ENCODE data around the gene DNA2. TPM values are rescaled to one million over a fixed set of nuclear protein-coding genes. Genes with fewer than 3 reads are reported as not detected.
A peak's percentile ranks its signal among the peaks of the same experiment; 100 is the strongest.
"Not testable (repeated sequence)": the region's sequence is repeated elsewhere in the genome, so short reads cannot be mapped to it uniquely, and the experiment has no call there.

DNA2 gene
- total RNA-seq, 1 experiment from 2014 or later = 43.4 TPM

DNA sequence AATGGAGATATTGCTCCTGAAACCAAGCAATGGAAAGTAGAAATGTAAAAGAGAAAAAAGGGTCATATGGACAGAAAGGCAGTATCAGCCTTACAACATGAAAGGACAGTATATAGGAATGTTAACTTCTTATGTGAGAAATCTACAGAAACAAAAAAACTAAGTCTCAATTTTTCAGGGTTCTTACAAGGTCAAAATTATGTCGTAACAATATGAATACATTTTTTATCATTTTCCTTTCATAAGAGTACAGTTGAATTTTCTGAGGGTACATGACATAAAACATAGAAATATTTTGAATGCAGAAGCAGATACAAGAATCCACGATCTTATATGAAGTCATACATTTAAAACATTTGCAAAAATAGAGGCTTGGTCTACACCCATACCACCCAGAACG, 10.7 kb downstream of the DNA2 start:
- H3K9ac ChIP-seq (ENCODE audit: extremely low read depth, insufficient read length, low read length) = no peak overlapping the region
- H3K18ac ChIP-seq (ENCODE audit: insufficient read length, low read depth, low read length) = no peak overlapping the region
- no peak overlapping the region for H2BK5ac ChIP-seq (ENCODE audit: insufficient read length, low read length)
- H3K4me1 ChIP-seq (ENCODE audit: insufficient read depth, low read length) = no peaks in the 10 kb centered on the region
- no peak overlapping the region for H2BK20ac ChIP-seq (ENCODE audit: low read depth, low read length, poor library complexity, severe bottlenecking)
- no peak overlapping the region for H2BK12ac ChIP-seq (ENCODE audit: insufficient read length, low read depth, low read length)
- H3K23me2 ChIP-seq (ENCODE audit: insufficient read length, low read depth, low read length, poor library complexity, severe bottlenecking) = no peaks in the 10 kb centered on the region
- H4K8ac ChIP-seq (replicated peaks; ENCODE audit: insufficient read length, low read depth, low read length) = no peak overlapping the region
- Mint-ChIP-seq H3K36me3 (ENCODE audit: insufficient read depth in 1 of 3, low read depth in 3 of 3) (peaks cover 49 to 94% (median 88%) of the 10 kb centered on the region in 3 experiments; a peak in 6 of 7 replicates), H3K9me3 (no peaks in the 10 kb centered on the region), H3K4me3 (no peak overlapping the region), H3K27me3 (ENCODE audit: low read depth) (no peaks in the 10 kb centered on the region), H3K4me1 (no peaks in the 10 kb centered on the region), H3K27ac (peak overlapping the region in 1 of 3 experiments; percentile 53; a peak in 1 of 7 replicates)
- no peak overlapping the region for H3K14ac ChIP-seq (ENCODE audit: insufficient read depth, low read length)
- H3K23ac ChIP-seq (ENCODE audit: insufficient read length, low read depth, low read length) = no peak overlapping the region
- H3T11ph ChIP-seq (ENCODE audit: low read length) = no peak overlapping the region
- TF ChIP-seq, protein P1, sequence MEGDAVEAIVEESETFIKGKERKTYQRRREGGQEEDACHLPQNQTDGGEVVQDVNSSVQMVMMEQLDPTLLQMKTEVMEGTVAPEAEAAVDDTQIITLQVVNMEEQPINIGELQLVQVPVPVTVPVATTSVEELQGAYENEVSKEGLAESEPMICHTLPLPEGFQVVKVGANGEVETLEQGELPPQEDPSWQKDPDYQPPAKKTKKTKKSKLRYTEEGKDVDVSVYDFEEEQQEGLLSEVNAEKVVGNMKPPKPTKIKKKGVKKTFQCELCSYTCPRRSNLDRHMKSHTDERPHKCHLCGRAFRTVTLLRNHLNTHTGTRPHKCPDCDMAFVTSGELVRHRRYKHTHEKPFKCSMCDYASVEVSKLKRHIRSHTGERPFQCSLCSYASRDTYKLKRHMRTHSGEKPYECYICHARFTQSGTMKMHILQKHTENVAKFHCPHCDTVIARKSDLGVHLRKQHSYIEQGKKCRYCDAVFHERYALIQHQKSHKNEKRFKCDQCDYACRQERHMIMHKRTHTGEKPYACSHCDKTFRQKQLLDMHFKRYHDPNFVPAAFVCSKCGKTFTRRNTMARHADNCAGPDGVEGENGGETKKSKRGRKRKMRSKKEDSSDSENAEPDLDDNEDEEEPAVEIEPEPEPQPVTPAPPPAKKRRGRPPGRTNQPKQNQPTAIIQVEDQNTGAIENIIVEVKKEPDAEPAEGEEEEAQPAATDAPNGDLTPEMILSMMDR (conservative IDR thresholded peaks at IDR 0.05) = no peak
- H3K79me2 ChIP-seq (ENCODE audit: insufficient read depth, low read length) = no peaks in the 10 kb centered on the region
- H3K4ac ChIP-seq (ENCODE audit: low read depth, low read length) = no peak overlapping the region
- H4K91ac ChIP-seq (ENCODE audit: insufficient read length, low read depth, low read length) = no peak overlapping the region
- no peaks in the 10 kb centered on the region for H3K27me3 ChIP-seq (ENCODE audit: insufficient read depth, low read length)
- H2AFZ ChIP-seq (ENCODE audit: low read length) = no peak overlapping the region
- H3K56ac ChIP-seq (ENCODE audit: insufficient read length, low read depth, low read length) = no peak overlapping the region
- no peak overlapping the region for H3K27ac ChIP-seq (ENCODE audit: insufficient read length, low read depth, low read length)
- no peak overlapping the region for H4K5ac ChIP-seq (ENCODE audit: insufficient read length, low read depth, low read length)
- no peaks in the 10 kb centered on the region for H3K9me3 ChIP-seq (ENCODE audit: control insufficient read depth, low read depth, low read length)
- H2AK5ac ChIP-seq (ENCODE audit: insufficient read length, low read length) = no peak overlapping the region
- H2BK120ac ChIP-seq (ENCODE audit: low read depth, low read length, poor library complexity, severe bottlenecking) = no peak overlapping the region
- WGBS (ENCODE audit: extremely low coverage, insufficient read length, low lambda C conversion rate) = no CpG with 5 or more reads among the region's 3 CpGs
- no peaks in the 10 kb centered on the region for H4K20me1 ChIP-seq (ENCODE audit: control insufficient read depth, insufficient read depth, insufficient read length)
- no peak overlapping the region for H2BK15ac ChIP-seq (ENCODE audit: low read depth, low read length)
- no peaks in the 10 kb centered on the region for H3K79me1 ChIP-seq (ENCODE audit: insufficient read depth, low read depth, low read length, poor library complexity, severe bottlenecking)
- no peak overlapping the region for H3K4me2 ChIP-seq (ENCODE audit: insufficient read depth, insufficient read length, low read length)
- DNase-seq = no peak

DNA sequence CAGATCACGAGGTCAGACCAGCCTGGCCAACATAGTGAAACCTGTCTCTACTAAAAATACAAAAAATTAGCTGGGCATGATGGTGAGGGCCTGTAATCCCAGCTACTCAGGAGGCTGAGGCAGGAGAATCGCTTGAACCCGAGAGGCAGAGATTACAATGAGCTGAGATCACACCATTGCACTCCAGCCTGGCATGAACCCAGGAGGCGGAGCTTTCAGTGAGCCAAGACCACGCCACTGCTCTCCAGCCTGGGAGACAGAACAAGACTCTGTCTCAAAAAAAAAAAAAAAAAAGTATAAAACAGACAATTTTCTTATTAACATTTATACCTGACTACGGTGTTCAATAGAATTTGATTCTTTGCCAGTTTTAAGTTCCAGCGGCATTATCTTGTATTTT, 22.1 kb downstream of the DNA2 start:
- not testable (repeated sequence) for H3K27ac ChIP-seq (ENCODE audit: insufficient read length, low read depth, low read length); H3K79me2 ChIP-seq (ENCODE audit: insufficient read depth, low read length)
- H3K36me3 Mint-ChIP-seq (ENCODE audit: insufficient read depth in 1 of 3, low read depth in 3 of 3) = peaks cover 16 to 70% (median 49%) of the 10 kb centered on the region in 3 experiments; a peak in 6 of 7 replicates

More for the DNA sequence above, 22.1 kb downstream of the DNA2 start:
- H3K27me3 Mint-ChIP-seq (ENCODE audit: low read depth); H3K14ac ChIP-seq (ENCODE audit: insufficient read depth, low read length); H3K27me3 ChIP-seq (ENCODE audit: insufficient read depth, low read length); H2BK5ac ChIP-seq (ENCODE audit: insufficient read length, low read length); H3K4me2 ChIP-seq (ENCODE audit: insufficient read depth, insufficient read length, low read length); H2BK12ac ChIP-seq (ENCODE audit: insufficient read length, low read depth, low read length); H3K23ac ChIP-seq (ENCODE audit: insufficient read length, low read depth, low read length); H3K18ac ChIP-seq (ENCODE audit: insufficient read length, low read depth, low read length); H2AK5ac ChIP-seq (ENCODE audit: insufficient read length, low read length); DNase-seq; H3K4me1 Mint-ChIP-seq; H2BK120ac ChIP-seq (ENCODE audit: low read depth, low read length, poor library complexity, severe bottlenecking); H2BK15ac ChIP-seq (ENCODE audit: low read depth, low read length); H3K9me3 ChIP-seq (ENCODE audit: control insufficient read depth, low read depth, low read length); H3T11ph ChIP-seq (ENCODE audit: low read length); H4K5ac ChIP-seq (ENCODE audit: insufficient read length, low read depth, low read length); H3K56ac ChIP-seq (ENCODE audit: insufficient read length, low read depth, low read length); H4K91ac ChIP-seq (ENCODE audit: insufficient read length, low read depth, low read length); H3K4ac ChIP-seq (ENCODE audit: low read depth, low read length); H3K23me2 ChIP-seq (ENCODE audit: insufficient read length, low read depth, low read length, poor library complexity, severe bottlenecking); H3K79me1 ChIP-seq (ENCODE audit: insufficient read depth, low read depth, low read length, poor library complexity, severe bottlenecking); H3K4me3 Mint-ChIP-seq; H2AFZ ChIP-seq (ENCODE audit: low read length); H4K20me1 ChIP-seq (ENCODE audit: control insufficient read depth, insufficient read depth, insufficient read length); H3K9me3 Mint-ChIP-seq; H3K9ac ChIP-seq (ENCODE audit: extremely low read depth, insufficient read length, low read length); H3K27ac Mint-ChIP-seq; H4K8ac ChIP-seq (replicated peaks; ENCODE audit: insufficient read length, low read depth, low read length); H2BK20ac ChIP-seq (ENCODE audit: low read depth, low read length, poor library complexity, severe bottlenecking); H3K4me1 ChIP-seq (ENCODE audit: insufficient read depth, low read length): not testable (repeated sequence)
- no CpG with 5 or more reads among the region's 7 CpGs for WGBS (ENCODE audit: extremely low coverage, insufficient read length, low lambda C conversion rate)

Measured in H9 (cell line).